Stomach (tissue), 9 donors: ENCODE measurements around the gene ENTPD6. TPM values are rescaled to one million over a fixed set of nuclear protein-coding genes. Genes with fewer than 3 reads are reported as not detected.

Experiments
- DNase-seq, 2 donors: peaks; one replicate each; pipeline versions ENCODE4 v3.0.0 to v3.0.0-alpha.2; 2013 to 2019
- H3K27ac ChIP-seq, 5 donors: fragments of 200-600 bp in 4 of 5; sonication (generic) in 4 of 5; one replicate each; pipeline ENCODE4 v1.5.1; 2013 to 2019; ENCODE audit warnings: mild to moderate bottlenecking in 1 of 5, moderate library complexity in 1 of 5
- H3K27me3 ChIP-seq, 3 donors: fragments of 200-600 bp; sonication (generic); one replicate each; pipeline ENCODE4 v1.5.1; 2017 to 2019; ENCODE audit warnings: mixed run types in 1 of 3
- H3K36me3 ChIP-seq, 4 donors: fragments of 200-600 bp; sonication (generic); 1 replicate in 3 of 4; 2 replicates in 1 of 4; pipeline ENCODE4 v1.5.1; 2016 to 2019
- H3K4me1 ChIP-seq, 4 donors: fragments of 200-600 bp; sonication (generic); one replicate each; pipeline ENCODE4 v1.5.1; 2016 to 2019
- H3K4me3 ChIP-seq, 4 donors: fragments of 200-600 bp; sonication (generic) in 3 of 4; one replicate each; pipeline ENCODE4 v1.5.1; 2016 to 2019; ENCODE audit warnings: mild to moderate bottlenecking in 1 of 4
- H3K9me3 ChIP-seq, 4 donors: fragments of 200-600 bp; sonication (generic); one replicate each; pipeline ENCODE4 v1.5.1; 2016 to 2019
- CTCF ChIP-seq, 7 experiments: fragments of 450-650 bp in 4 of 7; fragments of 200-600 bp in 3 of 7; sonication (generic) in 3 of 7; IDR thresholded peaks; one replicate each; pipeline ENCODE4 v1.5.1; 2016 to 2019; ENCODE audit warnings: antibody characterized with exemption in 7 of 7, control low read depth in 2 of 7, mild to moderate bottlenecking in 1 of 7
- EP300 ChIP-seq: sonication (generic); formaldehyde crosslinking; IDR thresholded peaks from one replicate; pipeline ENCODE4 v1.6.1; 2017; ENCODE audit warnings: antibody characterized with exemption
- POLR2A ChIP-seq, 4 donors: fragments of 450-650 bp; IDR thresholded peaks; one replicate each; pipeline ENCODE4 v1.6.1; 2016; ENCODE audit warnings: antibody characterized with exemption in 4 of 4, control low read depth in 2 of 4, mild to moderate bottlenecking in 1 of 4, moderate library complexity in 1 of 4
- POLR2AphosphoS5 ChIP-seq, 3 donors: sonication (generic); formaldehyde crosslinking; IDR thresholded peaks; one replicate each; pipeline ENCODE4 v1.6.1; 2016; ENCODE audit warnings: antibody characterized with exemption in 3 of 3
- WGBS, 5 donors: extraction: QIAGEN DNeasy Blood & Tissue Kit in 3 of 5; methylation state at CpG; one replicate each; pipeline versions ENCODE4 v1.1.5 to v1.1.7; 2013 to 2018; 5-methylcytosine and 5-hydroxymethylcytosine counted together
- intact Hi-C: fragments of 100-400 bp; cut with DNase I; formaldehyde crosslinking; loops from one replicate; pipeline ENCODE4 v1.15.1; 2023; ENCODE audit warnings: low total_unique reads
- polyA plus RNA-seq, 3 donors: library from polyadenylated mRNA; stranded (reverse); fragments of 200-250 nt; gene quantifications; one replicate each; pipeline ENCODE4 v1.2.3, GENCODE V29; 2013
- total RNA-seq, 5 donors: library from RNA; depleted of rRNA; stranded (reverse); fragments of >200 nt; gene quantifications; one replicate each; pipeline versions ENCODE4 v1.1.0 to v1.2.3, GENCODE V29; 2014 to 2016
- donor health status: healthy with polysubstance abuse.
- donor health status: Bipolar disorder and iron deficiency.
- donor health status: healthy.

The ENTPD6 gene
- total and polyA plus RNA-seq, 8 donors, result 38.5 to 110 (median 66.5) TPM

GRCh38 chr20:25204550-25205276 is 9.2 kb downstream of the ENTPD6 start:
- TF ChIP-seq POLR2AphosphoS5 (IDR thresholded peaks at IDR 0.05) (no peak), POLR2A (IDR thresholded peaks at IDR 0.05) (no peak), CTCF (IDR thresholded peaks at IDR 0.05) (no peak)
- intact Hi-C loops, result no loop called here
- Histone ChIP-seq H3K36me3 (peaks cover 4 to 33% (median 18%) of the 10 kb centered on the region in 4 donors), H3K27ac (no peak overlapping the region), H3K27me3 (no peaks in the 10 kb centered on the region), H3K4me1 (peaks cover 0 to 24% (median 8%) of the 10 kb centered on the region in 4 donors), H3K4me3 (no peak overlapping the region), H3K9me3 (no peaks in the 10 kb centered on the region)
- DNase-seq, result no peak
- 79 to 92% (median 90%) methylated on average over 9 of the region's 9 CpGs for WGBS, 5 donors

- Histone ChIP-seq H3K4me3 (no peak overlapping the region), H3K36me3 (peaks cover 11 to 41% (median 25%) of the 10 kb centered on the region in 4 donors), H3K4me1 (peaks cover 0 to 16% (median 4%) of the 10 kb centered on the region in 4 donors), H3K27ac (no peak overlapping the region), H3K27me3 (no peaks in the 10 kb centered on the region), H3K9me3 (no peaks in the 10 kb centered on the region)
- DNase-seq, result peak in 1 of 2 donors; percentile 17
- TF ChIP-seq CTCF (IDR thresholded peaks at IDR 0.05) (no peak), EP300 (no peak), POLR2A (IDR thresholded peaks at IDR 0.05) (no peak), POLR2AphosphoS5 (IDR thresholded peaks at IDR 0.05) (no peak)
- 79 to 80% (median 80%) methylated on average over 15 to 21 of the region's 21 CpGs for WGBS, 5 donors
- intact Hi-C loops, result no loop called here
Measured at GRCh38 chr20:25205277-25206062, 10.0 kb downstream of the ENTPD6 start.

GRCh38 chr20:25206063-25206403 is 10.5 kb downstream of the ENTPD6 start:
- H3K27me3 ChIP-seq, result no peaks in the 10 kb centered on the region
- no peak overlapping the region for H3K4me3 ChIP-seq
- H3K27ac ChIP-seq, result no peak overlapping the region
- H3K4me1 ChIP-seq, result peaks cover 0 to 15% (median 3%) of the 10 kb centered on the region in 4 donors
- WGBS, 5 donors, result 86 to 95% (median 90%) methylated on average over 2 to 9 of the region's 9 CpGs
- H3K9me3 ChIP-seq, result no peaks in the 10 kb centered on the region
- H3K36me3 ChIP-seq, result peaks cover 17 to 46% (median 31%) of the 10 kb centered on the region in 4 donors
- intact Hi-C loops, result no loop called here
- no peak for TF ChIP-seq EP300
- no peak for TF ChIP-seq POLR2A (IDR thresholded peaks at IDR 0.05)
- no peak for TF ChIP-seq CTCF (IDR thresholded peaks at IDR 0.05)
- no peak for TF ChIP-seq POLR2AphosphoS5 (IDR thresholded peaks at IDR 0.05)
- DNase-seq, result peak in 1 of 2 donors; percentile 22

GRCh38 chr20:25206548-25206947 is 11.0 kb downstream of the ENTPD6 start:
- DNase-seq, result no peak
- 95 to 98% (median 97%) methylated on average over 8 of the region's 8 CpGs for WGBS, 5 donors
- intact Hi-C loops, result no loop called here
- no peak overlapping the region for H3K4me3 ChIP-seq
- no peak overlapping the region for H3K27ac ChIP-seq
- peaks cover 0 to 15% (median 3%) of the 10 kb centered on the region in 4 donors for H3K4me1 ChIP-seq
- H3K36me3 ChIP-seq, result peaks cover 22 to 52% (median 36%) of the 10 kb centered on the region in 4 donors
- TF ChIP-seq POLR2AphosphoS5 (IDR thresholded peaks at IDR 0.05), result no peak
- TF ChIP-seq POLR2A (IDR thresholded peaks at IDR 0.05), result no peak
- no peak for TF ChIP-seq CTCF (IDR thresholded peaks at IDR 0.05)
- no peak for TF ChIP-seq EP300
- H3K27me3 ChIP-seq, result no peaks in the 10 kb centered on the region
- H3K9me3 ChIP-seq, result no peaks in the 10 kb centered on the region
